Psoas muscle (tissue), 8 donors: ENCODE results near the gene CA9. TPM values are rescaled to one million over a fixed set of nuclear protein-coding genes. Genes with fewer than 3 reads are reported as not detected.
"Not testable (repeated sequence)": the region's sequence is repeated elsewhere in the genome, so short reads cannot be mapped to it uniquely, and the experiment has no call there.

Experiments used
- ATAC-seq, 4 donors: fragments of 200-7000 bp; cut with Tn5 transposase; one replicate each; pipeline ENCODE4 v1.9.1; 2020; ENCODE audit warnings: moderate library complexity in 3 of 4, mild to moderate bottlenecking in 2 of 4
- DNase-seq, 2 donors: peaks; one replicate each; pipeline ENCODE4 v3.0.0-alpha.2; 2020
- H3K27ac ChIP-seq: fragments of 200-600 bp; one replicate; pipeline ENCODE4 v1.8.0; 2022
- H3K27me3 ChIP-seq, 3 donors: fragments of 200-600 bp in 1 of 3; one replicate each; pipeline versions ENCODE4 v1.6.1 to v1.8.0; 2013 to 2022; ENCODE audit warnings: low read length in 2 of 3, mild to moderate bottlenecking in 2 of 3, moderate library complexity in 1 of 3; ENCODE audit not compliant: insufficient read depth in 3 of 3
- H3K36me3 ChIP-seq, 2 donors: fragments of 200-600 bp in 1 of 2; one replicate each; pipeline versions ENCODE4 v1.6.1 to v1.8.0; 2013 to 2022; ENCODE audit warnings: low read depth in 1 of 2, mild to moderate bottlenecking in 1 of 2, moderate library complexity in 1 of 2; ENCODE audit not compliant: insufficient read depth in 1 of 2
- H3K4me1 ChIP-seq: fragments of 200-600 bp; one replicate; pipeline ENCODE4 v1.8.0; 2022
- H3K4me3 ChIP-seq: fragments of 200-600 bp; one replicate; pipeline ENCODE4 v1.8.0; 2022; ENCODE audit warnings: mild to moderate bottlenecking
- H3K9me3 ChIP-seq: fragments of 200-600 bp; one replicate; pipeline ENCODE4 v1.8.0; 2022
- CTCF ChIP-seq: fragments of 200-600 bp; IDR thresholded peaks from one replicate; pipeline ENCODE4 v1.8.0; 2022; ENCODE audit warnings: antibody characterized with exemption
- WGBS, 3 donors: extraction: QIAGEN DNeasy Blood & Tissue Kit; methylation state at CpG; one replicate each; pipeline versions ENCODE4 v1.1.6 to v1.1.7; 2013; 5-methylcytosine and 5-hydroxymethylcytosine counted together
- intact Hi-C, 2 donors: fragments of 100-400 bp; cut with DNase I; formaldehyde crosslinking; loops; one replicate each; pipeline versions ENCODE4 v1.11.0 to v1.14.2; 2022
- polyA plus RNA-seq, 3 donors: library from polyadenylated mRNA; stranded (reverse); fragments of 200-250 nt; gene quantifications; one replicate each; pipeline ENCODE4 v1.2.3, GENCODE V29; 2013
- total RNA-seq, 4 donors: library from RNA; stranded (reverse); fragmentation: NEBNext Ultra II Directional in 2 of 4; extraction: Animal tissue kit (Norgen Biotek cat#: 25700) in 2 of 4; gene quantifications; one replicate each; pipeline versions ENCODE4 v1.2.1 to v1.2.4, GENCODE V29; 2021 to 2023
- donor health status: healthy with polysubstance abuse.
- donor health status: DM: no; HTN: no; CAD: no; lungs with moderate emphysema.
- donor health status: Bipolar disorder and iron deficiency.
- donor health status: healthy.
- donor health status: DM: yes; HTN: yes; CAD: no.
- donor health status: DM: no; HTN: no; CAD: no.
- donor health status: DM: no; HTN: no; CAD: no.
- donor health status: DM: yes; HTN: yes; CAD: no.

The CA9 gene
- total and polyA plus RNA-seq, 7 donors: 0.03 to 0.49 (median 0.05) TPM; not detected in 4

DNA sequence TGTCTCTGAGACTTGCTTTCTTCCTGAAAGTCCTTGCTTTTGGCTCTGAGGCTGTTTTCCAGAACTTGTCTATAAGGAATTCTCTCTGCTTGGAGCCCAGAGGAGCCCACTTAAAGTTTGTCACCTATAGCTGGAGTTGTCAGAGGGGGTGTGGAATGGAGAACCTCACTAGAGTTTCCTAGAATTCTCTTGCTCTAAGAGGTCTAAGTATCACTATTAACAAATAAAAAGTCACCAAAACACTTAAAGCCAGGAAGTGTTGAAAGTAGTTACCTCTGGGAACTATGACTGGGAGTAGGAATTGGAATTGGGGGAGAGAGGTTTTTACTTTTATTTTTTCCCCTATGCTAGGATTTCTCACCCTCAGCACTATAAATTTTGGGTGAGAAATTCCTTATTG, 38.0 kb upstream of the CA9 start:
- no peak overlapping the region for H3K27ac ChIP-seq
- TF ChIP-seq CTCF: no peak

DNA sequence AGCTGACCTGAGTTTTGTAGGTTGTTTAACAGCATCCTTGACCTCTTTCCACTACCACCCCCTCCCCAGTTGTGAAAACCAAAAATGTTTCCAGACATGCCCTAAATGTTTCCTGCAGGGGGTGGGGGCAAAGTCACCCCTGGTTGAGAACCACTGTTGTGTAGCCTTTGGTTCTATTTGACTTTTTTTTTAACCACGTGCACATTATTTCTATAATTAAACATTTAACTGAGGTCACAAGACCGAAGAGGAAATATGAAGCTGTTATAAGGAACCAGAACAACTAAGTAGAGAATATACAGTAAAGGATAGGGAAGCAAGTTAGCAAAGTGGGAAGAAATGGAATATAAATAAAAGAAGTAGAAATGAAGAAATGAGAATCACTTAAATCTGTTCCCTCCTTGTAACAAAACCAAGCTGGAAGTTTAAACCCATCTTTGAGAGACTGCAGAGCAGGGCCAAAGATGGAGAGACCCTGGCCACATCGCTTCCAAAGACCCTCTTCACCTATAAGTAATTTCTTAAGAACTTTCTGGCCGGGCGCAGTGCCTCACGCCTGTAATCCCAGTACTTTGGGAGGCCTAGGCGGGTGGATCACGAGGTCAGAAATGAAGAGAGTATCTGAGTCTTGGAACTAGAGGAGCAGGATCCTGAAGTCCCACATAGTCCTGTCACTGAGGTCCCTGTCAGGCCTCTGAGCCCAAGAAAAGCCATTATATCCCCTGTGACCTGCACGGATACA, 37.4 kb upstream of the CA9 start:
- no peak for TF ChIP-seq CTCF
- Histone ChIP-seq H3K4me1 (no peaks in the 10 kb centered on the region), H3K27me3 (no peaks in the 10 kb centered on the region), H3K36me3 (no peaks in the 10 kb centered on the region), H3K9me3 (no peaks in the 10 kb centered on the region), H3K4me3 (no peak overlapping the region), H3K27ac (peak overlapping the region; percentile 16)
- WGBS, 3 donors: 76 to 87% (median 84%) methylated on average over 9 of the region's 9 CpGs
- intact Hi-C loops: loop anchor here in 1 of 2 donors (10.0 kb wide), 1 partner anchor 658 kb away; no protein-coding TSS in a partner anchor
- DNase-seq (no peak), ATAC-seq (no peak)

More for the DNA sequence above, 38.0 kb upstream of the CA9 start:
- intact Hi-C loops: loop anchor here in 1 of 2 donors (10.0 kb wide), 1 partner anchor 659 kb away; no protein-coding TSS in a partner anchor
- Histone ChIP-seq H3K27me3 (no peaks in the 10 kb centered on the region), H3K36me3 (no peaks in the 10 kb centered on the region), H3K4me3 (no peak overlapping the region), H3K4me1 (no peaks in the 10 kb centered on the region), H3K9me3 (no peaks in the 10 kb centered on the region)
- no peak for DNase-seq
- no peak for ATAC-seq

GRCh38 chr9:35636877-35637246, 36.9 kb upstream of the CA9 start:
- ATAC-seq, H3K4me3 ChIP-seq, H3K4me1 ChIP-seq, DNase-seq, H3K27me3 ChIP-seq, H3K36me3 ChIP-seq, H3K9me3 ChIP-seq: not testable (repeated sequence)
- peak overlapping the region; percentile 16 for H3K27ac ChIP-seq
- intact Hi-C loops: loop anchor here in 1 of 2 donors (10.0 kb wide), 1 partner anchor 658 kb away; no protein-coding TSS in a partner anchor
- WGBS, 3 donors: 93 to 100% (median 97%) methylated on average over 6 of the region's 6 CpGs

DNA sequence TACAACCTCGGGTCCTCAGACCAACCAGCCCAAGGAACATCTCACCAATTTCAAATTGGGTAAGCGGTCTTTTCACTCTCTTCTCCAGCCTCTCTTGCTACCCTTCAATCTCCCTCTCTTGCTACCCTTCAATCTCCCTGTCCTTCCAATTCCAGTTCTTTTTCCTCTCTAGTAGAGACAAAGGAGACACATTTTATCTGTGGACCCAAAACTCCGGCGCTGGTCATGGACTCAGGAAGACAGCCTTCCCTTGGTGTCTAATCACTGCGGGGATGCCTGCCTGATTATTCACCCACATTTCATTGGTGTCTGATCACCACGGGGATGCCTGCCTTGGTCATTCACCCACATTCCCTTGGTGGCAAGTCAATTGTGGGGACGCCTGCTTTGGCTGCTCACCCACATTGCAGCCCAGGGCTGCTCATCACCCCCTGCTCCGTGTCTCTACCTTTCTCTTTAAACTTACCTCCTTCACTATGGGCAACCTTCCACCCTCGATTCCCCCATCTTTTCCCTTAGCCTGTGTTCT, 36.2 kb upstream of the CA9 start:
- not testable (repeated sequence) for H3K9me3 ChIP-seq, ATAC-seq, H3K36me3 ChIP-seq, H3K27ac ChIP-seq, H3K4me1 ChIP-seq, H3K27me3 ChIP-seq, H3K4me3 ChIP-seq, DNase-seq
- WGBS, 3 donors: 91 to 95% (median 95%) methylated on average over 9 of the region's 9 CpGs
- intact Hi-C loops: loop anchor here in 1 of 2 donors (10.0 kb wide), 1 partner anchor 657 kb away; no protein-coding TSS in a partner anchor

DNA sequence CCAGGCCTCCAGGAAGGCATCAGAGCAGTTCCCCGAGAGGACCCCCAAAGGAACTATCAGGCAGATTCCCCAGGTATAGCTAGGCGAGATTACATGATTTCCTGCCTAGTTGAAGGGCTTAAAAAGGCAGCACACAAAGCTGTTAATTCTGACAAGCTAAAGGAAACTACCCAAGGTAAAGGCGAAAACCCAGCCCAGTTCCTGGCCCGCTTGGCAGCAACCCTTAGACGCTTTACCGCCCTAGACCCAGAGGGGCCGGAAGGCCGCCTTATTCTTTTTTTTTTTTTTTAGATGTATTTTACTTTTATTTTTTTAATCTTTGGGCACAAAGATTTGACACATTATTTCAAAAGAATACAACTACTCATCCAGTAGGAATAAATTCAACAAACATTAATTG, 35.0 kb upstream of the CA9 start:
- not testable (repeated sequence) for H3K9me3 ChIP-seq, H3K4me1 ChIP-seq, DNase-seq, ATAC-seq, H3K27me3 ChIP-seq, H3K36me3 ChIP-seq, H3K4me3 ChIP-seq, H3K27ac ChIP-seq
- intact Hi-C loops: loop anchor here in 1 of 2 donors (10.0 kb wide), 1 partner anchor 656 kb away; no protein-coding TSS in a partner anchor
- WGBS, 3 donors: 68 to 78% (median 73%) methylated on average over 7 of the region's 8 CpGs

- ATAC-seq, H3K27me3 ChIP-seq, DNase-seq, H3K27ac ChIP-seq, H3K36me3 ChIP-seq, H3K4me3 ChIP-seq, H3K4me1 ChIP-seq, H3K9me3 ChIP-seq: not testable (repeated sequence)
- intact Hi-C loops: loop anchor here in 1 of 2 donors (10.0 kb wide), 1 partner anchor 656 kb away; no protein-coding TSS in a partner anchor
- WGBS, 3 donors: 60 to 96% (median 82%) methylated on average over 1 of the region's 1 CpG
These were observed 34.5 kb upstream of the CA9 start for GRCh38 chr9:35639225-35639624.
